ENCODE results near the gene PYURF.

PYURF gene, protein sequence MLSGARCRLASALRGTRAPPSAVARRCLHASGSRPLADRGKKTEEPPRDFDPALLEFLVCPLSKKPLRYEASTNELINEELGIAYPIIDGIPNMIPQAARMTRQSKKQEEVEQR

DNA sequence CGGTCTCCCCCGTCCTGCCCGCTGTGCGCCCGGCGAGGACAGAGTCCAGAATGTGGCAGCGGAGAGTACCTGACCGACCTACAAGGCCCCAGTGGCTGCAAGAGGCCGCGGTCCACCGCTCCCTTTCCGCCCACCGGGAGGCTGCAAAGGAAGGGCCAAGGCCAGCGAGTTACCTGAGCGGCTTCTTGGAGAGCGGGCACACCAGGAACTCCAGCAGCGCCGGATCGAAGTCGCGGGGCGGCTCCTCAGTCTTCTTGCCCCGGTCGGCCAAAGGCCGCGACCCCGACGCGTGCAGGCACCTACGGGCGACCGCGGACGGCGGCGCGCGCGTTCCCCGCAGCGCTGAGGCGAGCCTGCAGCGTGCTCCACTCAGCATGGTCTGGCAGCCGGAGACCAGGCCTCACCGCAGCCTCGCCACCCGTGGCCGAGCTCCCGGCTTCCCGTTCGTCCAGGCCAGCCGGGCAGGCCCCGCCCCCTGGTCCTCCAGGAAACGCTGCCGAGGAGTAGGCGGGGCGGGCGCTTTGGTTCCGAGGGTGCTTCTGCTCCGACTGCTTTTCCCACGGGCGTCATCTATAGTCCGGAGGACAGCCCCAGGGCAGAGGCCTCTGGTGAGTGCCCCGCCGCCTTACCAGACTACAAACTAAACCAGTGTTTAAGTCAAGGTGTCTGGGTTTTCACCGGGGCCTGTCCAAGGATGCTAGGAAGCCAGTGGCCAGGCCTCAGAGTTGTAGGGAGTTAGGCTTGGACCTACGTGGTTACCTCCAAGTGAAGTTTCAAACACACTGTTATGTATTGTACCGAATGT is at the start of gene PYURF:
Gene PYURF (minus strand): TSS at position 452 of the 805 bp plus-strand sequence. CDS start 76 bp downstream, at position 376.
- DNase-seq (ENCODE audit: low read depth in 2 of 2, low spot score in 1 of 2): peak; percentile 39 to 64

DNA sequence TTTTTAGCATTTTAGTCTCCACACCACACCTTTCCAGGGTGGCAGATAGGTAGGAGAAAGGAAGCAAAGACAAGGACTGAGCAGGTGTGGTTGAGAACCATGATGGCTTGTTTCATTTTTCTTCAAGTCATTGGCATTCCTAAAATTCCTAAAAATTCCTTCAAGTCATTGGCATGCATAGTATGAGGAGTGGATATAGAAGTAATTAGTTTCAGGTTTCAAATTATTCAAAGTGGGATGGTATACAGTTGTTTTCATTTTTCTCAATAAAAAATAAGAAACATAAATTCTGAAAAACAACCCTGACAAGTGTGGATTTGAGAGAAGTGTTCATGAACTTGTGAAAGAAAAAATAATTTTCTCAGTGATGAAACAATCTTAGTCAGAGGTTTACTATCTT is 46.4 kb upstream of the PYURF start:
- no peak for DNase-seq (ENCODE audit: low read depth in 2 of 2, low spot score in 1 of 2)

DNA sequence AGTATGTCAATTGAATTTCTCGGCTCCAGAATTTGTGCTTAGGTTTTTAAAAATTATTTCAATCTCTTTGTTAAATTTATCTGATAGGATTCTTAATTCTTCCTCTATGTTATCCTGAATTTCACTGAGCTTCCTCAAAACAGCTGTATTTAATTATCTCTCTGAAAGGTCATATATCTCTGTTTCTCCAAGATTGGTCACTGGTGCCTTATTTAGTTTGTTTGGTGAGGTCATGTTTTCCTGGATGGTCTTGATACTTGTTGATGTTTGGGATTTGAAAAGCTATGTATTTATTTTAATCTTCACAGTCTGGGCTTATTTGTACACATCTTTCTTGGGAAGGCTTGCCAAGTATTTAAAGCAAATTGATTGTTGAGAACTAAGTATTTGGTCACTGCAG is 44.0 kb upstream of the PYURF start:
- no peak for DNase-seq (ENCODE audit: low read depth in 2 of 2, low spot score in 1 of 2)

DNA sequence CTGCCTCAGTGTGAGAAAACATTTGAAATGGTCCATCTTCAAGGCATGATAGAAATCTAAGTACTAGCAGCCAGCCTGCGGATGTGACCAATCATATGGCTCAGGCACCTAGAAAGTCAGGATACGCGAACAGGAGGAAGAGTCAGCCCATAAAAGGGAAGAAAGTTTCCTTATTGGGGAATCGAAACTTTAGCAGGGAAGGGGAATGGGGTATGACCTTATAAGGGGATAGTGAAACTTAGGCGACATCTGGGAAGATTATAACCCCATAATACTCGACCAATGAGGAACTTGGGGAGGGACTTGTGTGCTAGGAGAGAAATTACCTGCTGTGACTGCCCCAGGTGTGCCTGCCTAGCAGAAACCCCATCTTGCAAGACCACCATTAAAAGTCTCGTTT is 26.2 kb upstream of the PYURF start:
- DNase-seq (ENCODE audit: low read depth in 2 of 2, low spot score in 1 of 2): no peak

DNA sequence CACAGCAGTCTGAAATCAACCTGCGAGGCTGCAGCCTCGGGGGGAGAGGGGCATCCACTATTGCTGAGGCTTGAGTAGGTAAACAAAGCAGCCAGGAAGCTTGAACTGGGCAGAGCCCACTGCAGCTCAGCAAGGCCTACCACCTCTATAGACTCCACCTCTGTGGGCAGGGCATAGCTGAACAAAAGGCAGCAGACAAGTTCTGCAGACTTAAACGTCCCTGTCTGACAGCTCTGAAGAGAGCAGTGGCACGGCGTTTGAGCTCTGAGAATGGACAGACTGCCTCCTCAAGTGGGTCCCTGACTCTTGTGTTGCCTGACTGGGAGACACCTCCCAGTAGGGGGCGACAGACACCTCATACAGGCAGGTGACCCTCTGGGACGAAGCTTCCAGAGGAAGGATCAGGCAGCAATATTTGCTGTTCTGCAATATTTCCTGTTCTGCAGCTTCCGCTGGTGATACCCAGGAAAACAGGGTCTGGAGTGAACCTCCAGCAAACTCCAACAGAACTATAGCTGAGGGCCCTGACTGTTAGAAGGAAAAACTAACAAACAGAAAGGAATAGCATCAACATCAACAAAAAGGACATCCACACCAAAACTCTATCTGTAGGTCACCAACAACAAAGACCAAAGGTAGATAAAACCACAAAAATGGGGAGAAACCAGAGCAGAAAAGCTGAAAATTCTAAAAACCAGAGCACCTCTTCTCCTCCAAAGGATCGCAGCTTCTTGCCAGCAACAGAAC is 15.9 kb upstream of the PYURF start:
- peak; percentile 35 to 59 for DNase-seq (ENCODE audit: low read depth in 2 of 2, low spot score in 1 of 2)

DNA sequence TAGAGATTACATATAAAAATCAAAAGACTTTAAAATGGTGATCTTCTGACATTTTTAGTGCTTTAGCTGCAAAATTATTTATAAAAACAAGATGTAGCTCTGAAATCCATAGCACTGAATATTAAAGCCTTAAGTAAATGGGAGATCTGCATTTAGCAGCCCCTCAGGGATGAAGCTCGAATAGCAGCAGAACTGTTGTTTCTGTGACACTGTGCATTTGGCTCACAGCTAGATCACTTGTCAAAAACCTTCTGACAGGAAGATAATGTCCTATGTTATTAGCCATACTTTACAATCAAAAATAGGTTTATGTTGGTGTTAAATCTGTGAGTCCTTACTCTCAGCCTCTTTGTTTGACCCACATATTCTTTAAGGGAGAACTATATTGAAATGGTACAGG is 14.1 kb upstream of the PYURF start:
- no peak for DNase-seq (ENCODE audit: low read depth in 2 of 2, low spot score in 1 of 2)

DNA sequence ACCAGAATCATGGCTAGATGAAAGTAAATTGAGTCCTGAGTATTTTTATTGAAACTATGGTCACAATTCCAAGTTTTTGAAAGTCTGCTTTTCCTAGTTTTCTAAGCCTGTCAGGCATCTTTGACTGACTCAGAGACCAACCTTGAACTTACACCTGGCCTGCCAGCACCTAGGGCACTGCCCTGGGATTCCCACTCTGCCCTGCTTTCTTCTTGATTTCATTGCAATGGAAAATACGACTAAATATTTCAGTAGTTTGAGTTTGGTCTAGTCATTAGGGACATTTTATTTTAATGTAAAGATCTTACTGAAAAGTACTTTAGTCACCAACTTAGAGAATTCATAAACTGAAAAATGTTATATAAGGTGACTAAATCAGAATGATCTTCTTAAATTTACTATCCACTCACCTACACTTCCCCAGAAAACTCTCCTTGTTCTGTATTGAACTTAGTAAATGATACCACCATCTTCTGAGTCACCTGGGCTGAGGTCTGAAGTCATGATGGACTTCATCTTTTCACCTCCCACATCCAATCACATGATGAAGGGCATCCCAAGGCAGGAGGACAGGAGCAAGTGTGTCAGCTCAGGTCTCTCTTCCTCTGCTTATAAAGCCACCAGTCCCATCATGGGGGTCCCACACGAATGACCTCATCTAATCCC is 11.6 kb upstream of the PYURF start:
- no peak for DNase-seq (ENCODE audit: low read depth in 2 of 2, low spot score in 1 of 2)

DNA sequence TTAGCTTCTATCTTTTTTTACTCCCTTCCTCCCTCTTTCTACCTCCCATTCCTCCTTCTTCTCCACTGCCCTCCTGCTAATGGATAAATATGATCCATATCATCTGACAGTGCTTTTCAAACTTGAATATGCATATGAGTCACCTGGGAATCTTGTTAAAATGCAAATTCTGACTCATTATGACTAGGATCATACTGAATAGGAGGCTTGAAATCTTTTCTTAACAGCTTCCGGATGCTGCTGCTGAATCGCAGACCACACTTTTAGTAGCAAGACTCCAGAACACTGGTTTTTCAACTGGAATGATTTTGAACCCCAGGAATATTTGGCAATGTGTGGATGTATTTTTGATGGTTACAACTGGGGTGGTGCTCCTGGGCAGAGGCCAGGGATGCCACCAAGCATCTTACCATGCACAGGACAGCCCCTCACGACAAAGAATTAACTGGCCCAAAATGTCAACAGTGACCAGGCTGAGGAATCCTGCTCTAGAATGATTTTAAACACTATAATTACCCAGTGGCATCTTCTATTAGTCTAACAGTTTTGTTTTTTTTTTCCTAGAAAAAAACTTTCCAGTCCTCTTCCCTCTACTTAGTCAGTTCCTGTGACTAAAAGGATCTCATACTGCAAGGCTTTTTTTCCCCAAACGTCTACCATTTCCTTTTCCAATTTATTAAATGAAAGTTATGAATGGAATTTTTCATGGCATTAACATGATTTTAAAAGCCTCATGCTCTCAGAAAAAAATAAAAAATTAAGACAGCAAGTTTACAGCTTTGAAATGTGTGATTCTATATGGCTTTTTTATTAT is 10.6 kb upstream of the PYURF start:
- no peak for DNase-seq (ENCODE audit: low read depth in 2 of 2, low spot score in 1 of 2)

DNA sequence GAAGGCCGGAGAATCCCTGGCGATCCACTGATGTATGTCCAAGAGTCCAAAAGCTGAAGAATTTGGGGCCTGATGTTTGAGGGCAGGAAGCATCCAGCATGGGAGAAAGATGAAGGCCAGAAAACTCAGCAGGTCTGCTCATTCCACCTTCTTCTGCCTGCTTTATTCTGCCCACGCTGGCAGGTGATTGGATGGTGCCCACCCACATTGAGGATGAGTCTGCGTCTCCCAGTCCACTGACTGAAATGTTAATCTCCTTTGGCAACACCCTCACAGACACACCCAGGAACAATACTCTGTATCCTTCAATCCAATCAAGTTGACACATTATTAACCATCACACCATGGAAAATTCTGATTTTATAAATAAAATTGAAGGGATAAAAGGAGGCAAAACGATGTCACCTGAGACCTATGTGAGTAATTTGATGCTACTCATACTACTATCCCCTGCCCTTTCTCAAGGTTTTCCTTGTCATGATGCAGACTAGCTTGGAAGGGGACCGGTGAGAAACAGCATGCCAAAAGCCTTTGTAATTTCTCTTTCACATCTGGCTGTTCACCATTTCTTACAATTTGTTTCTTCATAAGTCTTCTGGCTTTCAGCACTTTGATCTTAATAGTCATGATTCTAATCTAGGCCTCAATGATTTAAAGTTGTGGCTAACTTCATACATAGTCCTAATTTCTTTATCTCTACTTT is 9.7 kb upstream of the PYURF start:
- DNase-seq (ENCODE audit: low read depth in 2 of 2, low spot score in 1 of 2): no peak

DNA sequence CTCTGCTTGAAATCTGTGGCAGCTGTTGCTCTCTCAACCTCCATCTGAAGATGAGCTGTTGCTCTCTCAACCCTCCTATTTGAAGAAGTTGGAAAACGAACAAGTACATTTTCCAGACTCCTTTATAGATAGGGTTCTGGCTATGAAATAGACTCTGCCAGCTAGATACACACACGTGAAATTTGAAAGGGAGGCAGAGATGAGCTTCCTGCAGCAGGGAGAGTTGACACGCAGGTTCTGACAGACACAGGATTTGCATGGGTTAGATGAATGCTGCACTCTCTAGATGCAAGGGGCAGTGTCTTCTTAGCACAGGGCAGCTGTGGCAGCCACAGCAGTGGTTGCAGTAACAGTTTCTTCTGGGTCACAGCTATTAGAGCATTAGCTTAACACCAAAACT is 8.0 kb upstream of the PYURF start:
- DNase-seq (ENCODE audit: low read depth in 2 of 2, low spot score in 1 of 2): no peak

DNA sequence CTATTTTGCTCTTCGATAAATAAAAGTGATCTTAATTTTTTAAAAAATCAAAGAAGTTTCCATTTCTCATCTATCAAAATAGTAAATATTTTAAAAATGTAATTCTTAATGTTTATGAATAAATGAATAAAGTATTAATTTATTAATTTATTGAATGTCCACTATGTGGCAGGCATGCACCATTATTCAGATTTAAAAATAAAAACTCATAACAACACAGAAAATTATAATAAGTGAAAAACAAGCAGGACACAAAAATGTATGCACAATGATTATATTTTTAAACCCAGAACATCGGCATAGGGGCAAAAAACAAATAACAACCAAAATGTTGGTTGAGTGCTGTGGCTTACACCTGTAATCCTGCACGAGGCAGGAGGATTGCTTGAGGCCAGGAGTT is 5.3 kb upstream of the PYURF start:
- no peak for DNase-seq (ENCODE audit: low read depth in 2 of 2, low spot score in 1 of 2)

DNA sequence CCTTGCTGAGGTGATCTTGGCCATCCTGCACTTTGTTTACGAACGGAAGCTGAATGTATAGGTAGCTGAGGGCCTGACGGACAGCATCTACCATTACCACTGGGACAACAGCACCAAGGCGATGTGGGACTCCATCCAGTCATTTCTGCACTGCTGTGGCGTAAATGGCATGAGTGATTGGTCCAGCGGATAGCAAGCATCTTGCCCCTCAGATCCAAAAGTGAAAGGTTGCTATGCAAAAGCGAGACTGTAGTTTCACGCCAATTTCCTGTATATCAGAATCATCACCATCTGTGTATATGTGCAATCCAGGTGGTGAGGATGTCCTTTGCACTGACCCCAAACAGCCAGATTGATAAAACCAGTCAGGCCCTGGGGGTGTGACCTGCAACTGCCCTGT is 4.2 kb upstream of the PYURF start:
- no peak for DNase-seq (ENCODE audit: low read depth in 2 of 2, low spot score in 1 of 2)

DNA sequence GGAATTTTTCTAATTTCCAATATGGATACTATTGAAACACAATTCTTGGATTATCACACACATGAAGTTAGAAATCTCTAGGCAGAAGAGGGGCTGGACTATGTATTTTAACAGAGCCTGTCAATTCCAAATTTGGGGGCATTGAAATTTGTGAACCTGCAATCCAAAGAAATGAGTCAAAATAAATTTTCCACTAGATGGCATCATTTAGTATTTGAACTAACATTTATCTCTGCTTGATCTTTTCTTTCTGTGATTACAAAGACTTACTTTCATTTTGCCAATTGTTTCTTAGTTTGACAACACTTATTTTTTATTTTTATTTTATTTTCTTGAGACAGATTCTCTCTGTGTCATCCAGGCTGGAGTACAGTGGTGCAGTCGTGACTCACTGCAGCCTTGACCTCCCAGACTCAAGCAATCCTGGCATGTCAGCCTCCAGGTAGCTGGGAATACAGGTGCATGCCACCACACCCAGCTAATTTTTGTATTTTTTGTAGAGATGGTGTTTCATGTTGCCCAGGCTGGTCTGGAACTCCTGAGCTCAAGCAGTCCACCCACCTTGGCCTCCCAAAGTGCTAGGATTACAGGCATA is 2.7 kb upstream of the PYURF start:
- DNase-seq (ENCODE audit: low read depth in 2 of 2, low spot score in 1 of 2): no peak

DNA sequence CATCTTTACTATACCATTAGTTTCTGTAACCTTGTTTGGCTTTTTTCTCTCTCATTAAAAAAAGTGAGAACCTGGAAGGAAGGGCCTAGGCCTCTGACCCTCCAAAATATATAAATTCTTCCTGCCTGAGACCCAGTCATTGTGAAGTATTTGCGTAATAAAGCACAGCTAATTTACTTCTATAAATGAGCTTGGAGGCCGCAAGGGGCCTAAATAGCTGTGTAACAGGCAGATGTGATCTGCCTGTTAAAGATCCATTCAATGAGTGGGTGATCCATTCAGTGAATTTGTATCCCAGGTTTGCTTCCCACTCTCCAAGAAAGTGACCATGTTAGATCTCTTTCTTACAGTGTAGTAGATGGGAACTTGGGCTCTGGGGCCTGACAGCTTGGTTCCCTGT is 595 bp upstream of the PYURF start:
- no peak for DNase-seq (ENCODE audit: low read depth in 2 of 2, low spot score in 1 of 2)

DNA sequence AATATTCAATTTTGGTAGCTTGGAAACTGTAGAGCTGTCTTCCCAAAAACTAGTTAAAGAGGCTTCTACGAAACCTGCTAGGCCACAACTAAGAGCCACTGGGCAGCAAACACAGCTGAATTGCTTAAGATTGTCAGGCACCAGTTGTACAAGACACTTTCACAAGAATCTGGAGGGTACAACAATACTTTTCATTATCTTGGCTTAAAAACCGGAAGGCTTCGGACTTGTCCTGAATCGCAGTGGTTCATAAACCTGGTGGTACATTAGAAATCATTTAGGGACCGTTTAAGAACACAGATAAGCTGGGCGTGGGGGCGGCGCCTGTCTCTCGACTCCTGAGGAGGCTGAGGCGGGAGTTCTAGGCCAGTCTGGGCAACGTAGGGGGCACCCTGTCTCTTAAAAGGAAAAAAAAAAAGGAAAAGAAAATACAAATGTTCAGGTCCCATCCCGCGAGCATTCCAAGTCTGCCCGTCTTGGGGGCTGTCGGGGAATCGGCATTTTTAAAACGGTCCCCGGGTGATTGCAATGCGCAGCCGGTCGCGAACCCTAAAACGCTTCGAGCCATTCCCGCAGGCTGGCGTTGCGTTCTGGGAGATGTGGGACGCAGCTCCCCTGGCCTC is 763 bp downstream of the PYURF start:
- DNase-seq (ENCODE audit: low read depth in 2 of 2, low spot score in 1 of 2): no peak

DNA sequence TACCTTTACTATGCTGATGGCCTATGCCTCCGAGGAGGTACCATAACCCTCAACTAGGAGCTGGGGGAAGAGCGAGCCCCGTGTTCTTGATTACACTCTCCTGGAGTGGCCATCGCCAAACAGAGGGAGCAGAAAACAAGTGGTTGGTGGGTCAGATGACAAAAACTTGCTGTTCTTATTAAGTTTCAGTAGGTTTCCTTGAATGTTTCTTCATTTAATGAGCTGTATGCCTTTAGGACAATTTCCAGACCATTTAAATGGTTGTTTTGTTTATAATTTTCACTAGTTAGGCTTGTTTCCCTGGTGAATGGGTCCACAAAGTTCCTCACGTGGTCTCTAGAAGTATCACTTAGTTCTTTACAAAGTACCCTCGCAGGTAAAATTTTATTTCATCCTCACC is 4.7 kb downstream of the PYURF start:
- DNase-seq (ENCODE audit: low read depth in 2 of 2, low spot score in 1 of 2): no peak

DNA sequence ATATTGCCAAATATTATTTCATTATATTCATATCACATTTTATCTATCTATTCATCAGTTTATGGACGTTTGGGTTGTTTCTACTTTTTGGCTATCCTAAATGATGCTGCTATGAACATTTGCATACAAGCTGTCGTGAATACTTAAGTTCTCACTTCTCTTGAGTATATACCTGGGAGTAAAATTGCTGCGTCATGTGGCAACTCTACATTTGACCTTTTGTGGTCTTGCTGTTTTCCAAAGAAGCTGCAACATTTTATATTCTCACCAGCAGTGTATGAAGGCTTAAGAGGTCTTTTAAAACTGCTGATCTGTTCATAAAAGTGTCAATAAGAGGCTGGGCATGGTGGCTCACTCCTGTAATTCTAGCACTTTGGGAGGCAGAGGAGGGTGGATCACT is 5.8 kb downstream of the PYURF start:
- no peak for DNase-seq (ENCODE audit: low read depth in 2 of 2, low spot score in 1 of 2)

DNA sequence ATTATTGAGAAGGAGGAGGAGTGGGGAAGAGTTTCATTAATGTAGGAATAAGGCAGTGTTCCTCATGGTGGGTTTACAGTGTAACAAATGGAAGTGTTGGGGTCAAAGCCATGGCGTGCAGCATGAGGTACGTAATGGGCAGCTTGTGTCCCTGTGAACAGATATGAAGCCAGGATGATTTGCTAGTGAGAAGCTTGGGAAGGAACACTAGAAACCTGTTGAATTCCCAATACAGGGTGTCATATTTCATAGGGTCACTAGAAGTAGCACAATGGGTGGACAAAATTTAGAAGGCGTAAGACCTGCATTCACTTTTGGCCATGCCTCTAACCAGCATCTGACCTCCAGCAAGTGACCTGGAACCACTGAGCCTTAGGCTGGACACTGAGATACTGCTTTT is 6.8 kb downstream of the PYURF start:
- DNase-seq (ENCODE audit: low read depth in 2 of 2, low spot score in 1 of 2): no peak

Data from stimulated activated CD8-positive, alpha-beta memory T cell treated with anti-CD3 and anti-CD28 coated beads, Interleukin-4, amount 100 ng/mL, for 4 hours (primary cell).